SK-N-SH (cell line): ENCODE data around the gene PTPN13. TPM values are rescaled to one million over a fixed set of nuclear protein-coding genes. Genes with fewer than 3 reads are reported as not detected.

Source experiments
- CTCF ChIA-PET: fragments of 300-600, 350-600 bp; formaldehyde crosslinking; extraction: SDS; loops from one replicate; lab custom pipeline; 2021; lab: Yijun Ruan, JAX
- POLR2A ChIA-PET: fragments of 350-600 bp; sonication (Branson Sonifier 250); formaldehyde crosslinking; extraction: SDS; loops from one replicate; lab custom pipeline; 2020; ENCODE audit warnings: antibody characterized with exemption, inconsistent platforms; lab: Yijun Ruan, JAX
- DNase-seq: peaks from one replicate; pipeline ENCODE4 v3.0.0; 2012
- H2AFZ ChIP-seq: fragments of 200-600 bp; sonication (generic); 2 replicates; pipeline ENCODE4 v1.8.1; 2016; ENCODE audit warnings: antibody characterized with exemption, mild to moderate bottlenecking, low read depth
- H3F3A ChIP-seq: fragments of 200-600 bp; sonication (generic); replicated peaks from 2 replicates; pipeline ENCODE3; 2016; ENCODE audit warnings: antibody characterized with exemption, mild to moderate bottlenecking; ENCODE audit not compliant: insufficient read depth
- H3K27ac ChIP-seq, 2 experiments: fragments of 200-500 bp in 1 of 2; fragments of 200-600 bp in 1 of 2; sonication (Bioruptor generic) in 1 of 2; sonication (generic), shearing (Covaris generic) in 1 of 2; 2 replicates each; pipeline versions ENCODE4 v1.5.1 to v1.6.1; 2014 to 2016; ENCODE audit warnings: low read depth in 2 of 2, inconsistent platforms in 1 of 2, low read length in 1 of 2, mild to moderate bottlenecking in 1 of 2, mixed read lengths in 1 of 2
- H3K27me3 ChIP-seq: fragments of 200-600 bp; sonication (generic), shearing (Covaris generic); 2 replicates; pipeline ENCODE4 v1.6.1; 2016; ENCODE audit warnings: mixed run types; ENCODE audit not compliant: insufficient read depth
- H3K36me3 ChIP-seq, 2 experiments: fragments of 200-500 bp in 1 of 2; fragments of 200-600 bp in 1 of 2; sonication (Bioruptor generic) in 1 of 2; sonication (generic) in 1 of 2; replicated peaks in 1 of 2; 2 replicates each; pipeline versions ENCODE3 to v1.5.1; 2014 to 2016; ENCODE audit warnings: low read length in 1 of 2, mild to moderate bottlenecking in 1 of 2; ENCODE audit not compliant: insufficient read depth in 2 of 2, control insufficient read depth in 1 of 2
- H3K4me1 ChIP-seq, 2 experiments: fragments of 200-500 bp in 1 of 2; fragments of 200-600 bp in 1 of 2; sonication (Bioruptor generic) in 1 of 2; sonication (generic), shearing (Covaris generic) in 1 of 2; 2 replicates each; pipeline versions ENCODE4 v1.5.1 to v1.6.1; 2014 to 2016; ENCODE audit warnings: low read depth in 1 of 2, low read length in 1 of 2, mixed run types in 1 of 2; ENCODE audit not compliant: insufficient read depth in 2 of 2, control insufficient read depth in 1 of 2
- H3K4me2 ChIP-seq: fragments of 200-600 bp; sonication (generic), shearing (Covaris generic); 2 replicates; pipeline ENCODE4 v1.6.1; 2017; ENCODE audit warnings: mixed run types
- H3K4me3 ChIP-seq, 2 experiments: fragments of 200-500 bp in 1 of 2; fragments of 200-600 bp in 1 of 2; sonication (Bioruptor generic) in 1 of 2; sonication (generic), shearing (Covaris generic) in 1 of 2; 2 replicates each; pipeline versions ENCODE4 v1.5.1 to v1.8.1; 2014 to 2016; ENCODE audit warnings: low read depth in 2 of 2, inconsistent platforms in 1 of 2, low read length in 1 of 2, mild to moderate bottlenecking in 1 of 2, mixed read lengths in 1 of 2, moderate library complexity in 1 of 2
- H3K79me2 ChIP-seq: fragments of 200-600 bp; sonication (generic); 2 replicates; pipeline ENCODE4 v1.8.1; 2017; ENCODE audit warnings: mild to moderate bottlenecking; ENCODE audit not compliant: insufficient read depth
- H3K9ac ChIP-seq: fragments of 200-600 bp; sonication (generic); 2 replicates; pipeline ENCODE4 v1.6.1; 2017; ENCODE audit warnings: mixed run types
- H3K9me2 ChIP-seq: fragments of 200-600 bp; sonication (generic); 2 replicates; pipeline ENCODE4 v1.6.1; 2017; ENCODE audit warnings: mixed run types
- H3K9me3 ChIP-seq: fragments of 200-600 bp; sonication (generic); 2 replicates; pipeline ENCODE4 v1.6.1; 2017; ENCODE audit warnings: mixed run types, mild to moderate bottlenecking, moderate library complexity
- H4K20me1 ChIP-seq: fragments of 200-600 bp; sonication (generic); 2 replicates; pipeline ENCODE4 v1.6.1; 2017; ENCODE audit warnings: mild to moderate bottlenecking, mixed run types; ENCODE audit not compliant: insufficient read depth
- CHD2 ChIP-seq: fragments of 150-350 bp; IDR thresholded peaks from 2 replicates; pipeline ENCODE4 v1.6.1; 2018; ENCODE audit warnings: low read length; ENCODE audit not compliant: partially characterized antibody
- FOSL2 ChIP-seq: IDR thresholded peaks from 2 replicates; pipeline ENCODE4 v1.4.0; 2012; ENCODE audit warnings: low read depth, mild to moderate bottlenecking, moderate library complexity, borderline replicate concordance
- FOXJ3 ChIP-seq: sonication (generic); formaldehyde crosslinking; IDR thresholded peaks from 2 replicates; pipeline ENCODE4 v1.5.1; 2020; ENCODE audit warnings: mild to moderate bottlenecking, missing genetic modification reagents
- GABPA ChIP-seq: IDR thresholded peaks from 2 replicates; pipeline ENCODE4 v1.4.0; 2012; ENCODE audit warnings: low read depth, mild to moderate bottlenecking
- GATA2 ChIP-seq: sonication (generic); formaldehyde crosslinking; IDR thresholded peaks from 2 replicates; pipeline ENCODE4 v1.5.0; 2020; ENCODE audit warnings: mild to moderate bottlenecking, missing genetic modification reagents
- MXI1 ChIP-seq: IDR thresholded peaks from 2 replicates; pipeline ENCODE4 v1.6.1; 2012; ENCODE audit warnings: mild to moderate bottlenecking, low read depth, low read length, improper control_type of control experiment
- NFIC ChIP-seq: IDR thresholded peaks from 2 replicates; pipeline ENCODE4 v1.4.0; 2012; ENCODE audit warnings: borderline replicate concordance
- NRF1 ChIP-seq: IDR thresholded peaks from 2 replicates; pipeline ENCODE4 v1.6.1; 2012; ENCODE audit warnings: low read depth, mild to moderate bottlenecking, low read length
- RAD21 ChIP-seq: IDR thresholded peaks from 2 replicates; pipeline ENCODE4 v1.6.1; 2012; ENCODE audit warnings: mild to moderate bottlenecking, low read length
- WGBS: methylation state at CpG from one replicate; pipeline ENCODE4 v1.1.6; 2017; ENCODE audit warnings: low lambda C conversion rate; 5-methylcytosine and 5-hydroxymethylcytosine counted together
- polyA plus RNA-seq, 3 experiments: library from polyadenylated mRNA; depleted of rRNA; stranded (reverse); fragments of >200 nt; gene quantifications; 2 replicates each; pipeline ENCODE4 v1.2.3, GENCODE V29; 2012
- TF ChIP-seq, protein P1 (sequence below): IDR thresholded peaks from 2 replicates; pipeline ENCODE4 v1.4.0; 2012; ENCODE audit warnings: low read depth, borderline replicate concordance
- TF ChIP-seq, protein P2 (sequence below): fragments of 200-600 bp; sonication (generic); IDR thresholded peaks from 2 replicates; pipeline ENCODE4 v1.6.1; 2017; ENCODE audit warnings: antibody characterized with exemption, mild to moderate bottlenecking, moderate library complexity

The PTPN13 gene
- polyA plus RNA-seq, 1 of the 3 experiments (the other 2 are of a cell fraction): 5.5 TPM

DNA sequence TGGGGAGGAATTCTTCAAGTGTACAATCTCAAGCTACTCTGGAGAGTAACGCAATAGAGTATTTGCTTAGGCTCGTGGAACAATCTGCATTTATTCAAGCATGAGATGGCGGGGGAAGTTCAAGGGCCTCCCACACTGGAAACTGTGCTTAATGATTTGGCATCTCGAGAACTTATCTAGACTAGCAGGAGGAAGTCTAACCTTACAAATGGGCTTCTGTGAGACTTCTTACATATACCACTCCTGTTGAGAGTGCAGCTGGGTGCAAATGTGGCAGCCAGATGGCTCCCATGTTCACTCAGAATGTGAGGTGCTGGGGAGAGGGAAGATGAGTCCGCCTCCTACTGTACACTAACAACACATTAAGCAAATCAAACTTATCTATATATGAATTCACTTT is 29.3 kb upstream of the PTPN13 start:
- WGBS: 93% methylated on average over 5 of the region's 5 CpGs
- POLR2A ChIA-PET: no interaction called here
- CTCF ChIA-PET: interaction anchor here (1.0 to 1.3 kb wide), 3 partner anchors 11 to 29 kb away, joined by 3 read pairs; no protein-coding TSS in a partner anchor

DNA sequence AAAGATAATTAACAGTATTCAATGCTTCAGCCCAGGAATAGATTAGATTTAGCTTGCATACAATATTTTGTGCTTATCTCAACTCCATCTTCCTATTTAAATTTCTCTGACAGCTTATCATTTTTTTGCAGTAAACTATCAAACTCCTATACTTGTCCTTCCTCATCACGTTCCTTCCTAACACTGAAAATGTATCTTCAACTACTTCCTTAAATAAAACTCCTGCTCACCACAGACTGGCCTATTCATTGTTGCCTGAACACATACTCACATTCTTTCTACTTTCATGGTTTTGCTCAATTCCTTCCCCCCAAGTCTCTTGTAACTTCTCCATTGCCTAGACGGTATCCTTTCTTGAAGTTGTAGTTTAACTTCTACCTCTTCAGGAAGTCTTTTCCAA is 28.5 kb upstream of the PTPN13 start:
- Histone ChIP-seq H3K36me3 (no peaks in the 10 kb centered on the region), H3K79me2 (no peaks in the 10 kb centered on the region), H3K4me1 (peaks cover 0 to 3% of the 10 kb centered on the region in 2 experiments; a peak in 1 of 4 replicates), H3K27ac (no peak overlapping the region), H3K4me2 (no peak overlapping the region), H2AFZ (no peak overlapping the region), H3K27me3 (no peaks in the 10 kb centered on the region), H3K9ac (no peak overlapping the region), H3K4me3 (no peak overlapping the region), H3F3A (no peaks in the 10 kb centered on the region), H3K9me3 (no peaks in the 10 kb centered on the region), H4K20me1 (no peaks in the 10 kb centered on the region), H3K9me2 (no peaks in the 10 kb centered on the region)
- TF ChIP-seq NRF1: no peak
- no peak for TF ChIP-seq CHD2
- TF ChIP-seq, protein P1, sequence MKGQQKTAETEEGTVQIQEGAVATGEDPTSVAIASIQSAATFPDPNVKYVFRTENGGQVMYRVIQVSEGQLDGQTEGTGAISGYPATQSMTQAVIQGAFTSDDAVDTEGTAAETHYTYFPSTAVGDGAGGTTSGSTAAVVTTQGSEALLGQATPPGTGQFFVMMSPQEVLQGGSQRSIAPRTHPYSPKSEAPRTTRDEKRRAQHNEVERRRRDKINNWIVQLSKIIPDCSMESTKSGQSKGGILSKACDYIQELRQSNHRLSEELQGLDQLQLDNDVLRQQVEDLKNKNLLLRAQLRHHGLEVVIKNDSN: no peak
- no peak for TF ChIP-seq FOSL2
- TF ChIP-seq NFIC: no peak
- no peak for TF ChIP-seq GABPA
- no peak for TF ChIP-seq FOXJ3 (CRISPR knock-in tag)
- TF ChIP-seq MXI1: no peak
- TF ChIP-seq, protein P2, sequence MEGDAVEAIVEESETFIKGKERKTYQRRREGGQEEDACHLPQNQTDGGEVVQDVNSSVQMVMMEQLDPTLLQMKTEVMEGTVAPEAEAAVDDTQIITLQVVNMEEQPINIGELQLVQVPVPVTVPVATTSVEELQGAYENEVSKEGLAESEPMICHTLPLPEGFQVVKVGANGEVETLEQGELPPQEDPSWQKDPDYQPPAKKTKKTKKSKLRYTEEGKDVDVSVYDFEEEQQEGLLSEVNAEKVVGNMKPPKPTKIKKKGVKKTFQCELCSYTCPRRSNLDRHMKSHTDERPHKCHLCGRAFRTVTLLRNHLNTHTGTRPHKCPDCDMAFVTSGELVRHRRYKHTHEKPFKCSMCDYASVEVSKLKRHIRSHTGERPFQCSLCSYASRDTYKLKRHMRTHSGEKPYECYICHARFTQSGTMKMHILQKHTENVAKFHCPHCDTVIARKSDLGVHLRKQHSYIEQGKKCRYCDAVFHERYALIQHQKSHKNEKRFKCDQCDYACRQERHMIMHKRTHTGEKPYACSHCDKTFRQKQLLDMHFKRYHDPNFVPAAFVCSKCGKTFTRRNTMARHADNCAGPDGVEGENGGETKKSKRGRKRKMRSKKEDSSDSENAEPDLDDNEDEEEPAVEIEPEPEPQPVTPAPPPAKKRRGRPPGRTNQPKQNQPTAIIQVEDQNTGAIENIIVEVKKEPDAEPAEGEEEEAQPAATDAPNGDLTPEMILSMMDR: no peak
- 91% methylated on average over 2 of the region's 2 CpGs for WGBS
- ChIA-PET CTCF (interaction anchor here (1.0 to 1.2 kb wide), 2 partner anchors 11 to 30 kb away, joined by 3 read pairs; no protein-coding TSS in a partner anchor), POLR2A (no interaction called here)
- DNase-seq: no peak

More for the DNA sequence above, 29.3 kb upstream of the PTPN13 start:
- H3K27me3 ChIP-seq: no peaks in the 10 kb centered on the region
- DNase-seq: no peak
- H3K9me2 ChIP-seq: no peaks in the 10 kb centered on the region
- TF ChIP-seq RAD21 (peak; percentile 27; the same call in 1 of the 2 replicates), GATA2 (CRISPR knock-in tag) (no peak)
- H3K27ac ChIP-seq: no peak overlapping the region
- no peak overlapping the region for H3K4me3 ChIP-seq
- H2AFZ ChIP-seq: no peak overlapping the region
- H3K4me1 ChIP-seq: peaks cover 0 to 3% of the 10 kb centered on the region in 2 experiments; a peak in 1 of 4 replicates
- H3K9me3 ChIP-seq: no peaks in the 10 kb centered on the region
- no peaks in the 10 kb centered on the region for H3K36me3 ChIP-seq
- H4K20me1 ChIP-seq: no peaks in the 10 kb centered on the region
- no peak overlapping the region for H3K4me2 ChIP-seq
- no peaks in the 10 kb centered on the region for H3F3A ChIP-seq
- no peaks in the 10 kb centered on the region for H3K79me2 ChIP-seq
- no peak overlapping the region for H3K9ac ChIP-seq
